ENCODE results near the gene WBP2. TPM values are rescaled to one million over a fixed set of nuclear protein-coding genes. Genes with fewer than 3 reads are reported as not detected.
A peak's percentile ranks its signal among the peaks of the same experiment; 100 is the strongest.

WBP2 gene
- total and polyA plus RNA-seq, 12 donors = 130 to 210 (median 173) TPM

GRCh38 chr17:75892556-75893224 is 37.6 kb upstream of the WBP2 start:
- ATAC-seq = no peak
- peaks cover 16 to 37% (median 27%) of the 10 kb centered on the region in 9 donors for H3K4me1 ChIP-seq
- H3K27ac ChIP-seq = peak overlapping the region in 1 of 10 donors; percentile 33
- no peaks in the 10 kb centered on the region for H3K9me3 ChIP-seq
- H3K36me3 ChIP-seq = peaks cover 0 to 51% (median 16%) of the 10 kb centered on the region in 9 donors
- no peak overlapping the region for H3K4me3 ChIP-seq
- no peak for TF ChIP-seq CTCF (IDR thresholded peaks at IDR 0.05)
- no peaks in the 10 kb centered on the region for H3K27me3 ChIP-seq
- DNase-seq = no peak
- intact Hi-C loops (cut with DNase I) = loop anchor here in 3 of 10 donors (5.0 to 10.0 kb wide), 3 partner anchors 120 to 130 kb away; partner anchors contain the start of gene GALK1 (in 1 of the 3)
- WGBS, 2 donors = 87 to 89% methylated on average over 16 of the region's 16 CpGs

DNA sequence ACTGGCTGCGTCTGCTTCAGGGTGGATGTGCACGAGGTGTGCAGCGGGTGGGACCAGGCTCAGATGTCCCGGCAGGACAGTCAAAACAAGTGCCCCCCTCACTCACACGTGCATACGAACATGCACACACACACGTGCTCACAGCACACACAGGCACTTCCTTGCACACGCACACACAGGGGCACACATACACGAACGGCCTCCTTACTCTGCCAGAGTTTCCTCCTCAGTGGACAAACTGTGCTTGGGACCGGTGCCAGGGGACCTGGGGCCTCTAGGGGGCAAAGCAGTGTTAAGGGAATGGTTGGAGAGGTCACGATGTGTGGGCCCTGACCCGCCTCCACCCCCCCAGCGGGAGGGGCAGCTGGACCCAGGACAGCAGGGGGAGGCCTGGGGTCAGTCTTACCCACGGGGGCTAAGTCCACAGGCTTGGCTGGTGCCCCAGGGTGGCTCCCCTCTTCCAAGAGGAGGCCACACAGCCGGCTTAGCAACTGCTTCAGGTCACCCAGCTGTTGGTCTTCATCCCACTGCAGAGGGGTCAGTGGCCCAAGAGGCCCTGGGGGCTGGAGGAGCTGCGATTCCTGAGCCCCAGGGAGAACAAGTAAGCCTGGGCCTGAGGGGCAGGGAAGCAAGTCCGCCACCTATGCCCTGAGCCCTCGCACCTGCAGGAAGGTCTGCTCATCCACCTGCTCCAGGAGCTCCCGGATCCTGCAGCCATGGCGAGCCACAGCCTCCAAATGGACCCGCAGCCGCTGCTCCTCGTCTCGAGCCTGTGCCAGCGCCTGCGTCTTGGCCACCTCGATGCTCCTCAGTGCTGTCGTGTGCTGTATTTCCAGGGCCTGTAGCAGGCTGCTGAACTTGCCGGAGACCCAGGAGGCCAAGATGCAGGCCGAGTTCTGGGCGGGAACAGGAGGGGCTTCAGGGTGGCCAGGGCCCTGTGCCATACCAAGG is 36.7 kb upstream of the WBP2 start:
- Histone ChIP-seq H3K36me3 (peaks cover 0 to 53% (median 16%) of the 10 kb centered on the region in 9 donors), H3K4me1 (peaks cover 9 to 29% (median 19%) of the 10 kb centered on the region in 9 donors), H3K27me3 (no peaks in the 10 kb centered on the region), H3K4me3 (no peak overlapping the region), H3K27ac (no peak overlapping the region), H3K9me3 (no peaks in the 10 kb centered on the region)
- TF ChIP-seq CTCF (IDR thresholded peaks at IDR 0.05) = no peak
- DNase-seq = no peak
- no peak for ATAC-seq
- WGBS, 2 donors = 78 to 81% methylated on average over 32 of the region's 32 CpGs
- intact Hi-C loops (cut with DNase I) = loop anchor here in 3 of 10 donors (5.0 to 10.0 kb wide), 3 partner anchors 120 to 130 kb away; partner anchors contain the start of gene GALK1 (in 1 of the 3)

DNA sequence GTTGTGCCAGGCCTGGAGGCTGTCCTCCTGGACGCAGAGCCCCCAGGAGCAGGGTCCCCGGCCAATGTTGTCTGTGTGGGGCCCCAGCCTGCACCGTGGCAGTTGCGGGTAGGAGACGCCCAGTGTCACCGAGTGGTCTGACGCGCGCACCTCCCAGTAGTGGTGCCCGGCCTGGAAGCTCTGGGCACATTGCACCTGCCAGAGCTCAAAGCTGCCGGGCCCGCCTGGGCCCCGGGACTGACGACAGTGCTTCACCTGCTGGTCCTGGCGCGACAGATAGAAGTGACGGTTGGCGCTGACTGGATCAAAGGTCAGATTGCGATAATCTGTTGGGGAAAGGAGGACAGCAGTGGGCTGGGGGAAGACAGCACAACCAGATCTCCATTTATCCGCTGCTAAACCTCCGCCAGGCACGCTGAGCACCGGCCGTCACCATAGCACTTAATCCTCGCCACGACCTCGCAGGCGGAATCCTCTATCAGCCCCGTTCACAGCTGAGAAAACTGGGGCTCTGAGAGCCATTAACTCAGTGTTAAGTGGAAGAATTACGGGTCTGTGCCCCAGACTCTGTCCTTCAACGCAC is 36.0 kb upstream of the WBP2 start:
- no peak for TF ChIP-seq CTCF (IDR thresholded peaks at IDR 0.05)
- Histone ChIP-seq H3K36me3 (peaks cover 0 to 53% (median 16%) of the 10 kb centered on the region in 9 donors), H3K4me1 (peaks cover 9 to 28% (median 19%) of the 10 kb centered on the region in 9 donors), H3K27ac (no peak overlapping the region), H3K27me3 (no peaks in the 10 kb centered on the region), H3K9me3 (no peaks in the 10 kb centered on the region), H3K4me3 (no peak overlapping the region)
- intact Hi-C loops (cut with DNase I) = loop anchor here in 3 of 10 donors (5.0 to 10.0 kb wide), 3 partner anchors 119 to 129 kb away; partner anchors contain the start of gene GALK1 (in 1 of the 3)
- DNase-seq (no peak), ATAC-seq (no peak)
- WGBS, 2 donors = 89 to 94% methylated on average over 31 of the region's 31 CpGs

GRCh38 chr17:75889454-75889853 is 34.3 kb upstream of the WBP2 start:
- no peak overlapping the region for H3K27ac ChIP-seq
- TF ChIP-seq CTCF (IDR thresholded peaks at IDR 0.05) = no peak
- no peaks in the 10 kb centered on the region for H3K27me3 ChIP-seq
- DNase-seq (no peak), ATAC-seq (no peak)
- peaks cover 0 to 53% (median 16%) of the 10 kb centered on the region in 9 donors for H3K36me3 ChIP-seq
- peaks cover 0 to 17% (median 4%) of the 10 kb centered on the region in 9 donors for H3K4me1 ChIP-seq
- intact Hi-C loops (cut with DNase I) = no loop called here
- WGBS, 2 donors = 75 to 77% methylated on average over 6 of the region's 6 CpGs
- H3K9me3 ChIP-seq = no peaks in the 10 kb centered on the region
- H3K4me3 ChIP-seq = no peak overlapping the region

Data from heart right ventricle (tissue), 16 donors.